SHP77 (cell line): Measurements from ENCODE around the gene FAM186B.
A peak's percentile ranks its signal among the peaks of the same experiment; 100 is the strongest.

ENCODE experiments used
- DNase-seq, 2 experiments: peaks; one replicate each; lab custom pipeline; 2025; lab: John Stamatoyannopoulos, UW

FAM186B gene

GRCh38 chr12:49552014-49552413 is 53.4 kb downstream of the FAM186B start:
- DNase-seq, result no peak

GRCh38 chr12:49550693-49551252 is 54.7 kb downstream of the FAM186B start:
- DNase-seq, result no peak

- DNase-seq, result peak; percentile 61 to 88
Measured at GRCh38 chr12:49549735-49550692, 55.4 kb downstream of the FAM186B start.

- no peak for DNase-seq
Measured at GRCh38 chr12:49548822-49549648, 56.4 kb downstream of the FAM186B start.

GRCh38 chr12:49548481-49548821 is 57.0 kb downstream of the FAM186B start:
- DNase-seq, result no peak

- DNase-seq, result no peak
Measured at GRCh38 chr12:49547090-49547690, 58.2 kb downstream of the FAM186B start.

GRCh38 chr12:49546481-49546880 is 59.0 kb downstream of the FAM186B start:
- DNase-seq, result no peak

GRCh38 chr12:49545815-49546214 is 59.6 kb downstream of the FAM186B start:
- DNase-seq, result no peak

- DNase-seq, result no peak
Measured at GRCh38 chr12:49543914-49544815, 61.3 kb downstream of the FAM186B start.

- DNase-seq, result no peak
Measured at GRCh38 chr12:49543221-49543913, 62.1 kb downstream of the FAM186B start.

GRCh38 chr12:49542592-49543160 is 62.8 kb downstream of the FAM186B start:
- no peak for DNase-seq

GRCh38 chr12:49541911-49542505 is 63.4 kb downstream of the FAM186B start:
- no peak for DNase-seq

- no peak for DNase-seq
Measured at GRCh38 chr12:49541140-49541861, 64.1 kb downstream of the FAM186B start.

GRCh38 chr12:49540229-49541139 is 65.0 kb downstream of the FAM186B start:
- DNase-seq, result no peak

GRCh38 chr12:49539406-49540228 is 65.8 kb downstream of the FAM186B start:
- no peak for DNase-seq

- DNase-seq, result peak; percentile 64 to 75
Measured at GRCh38 chr12:49538510-49539403, 66.7 kb downstream of the FAM186B start, which contains the start of gene KCNH3. Gene KCNH3 (plus strand): TSS chr12:49539030. CDS start chr12:49539417, 387 bp downstream.
